ENCODE data around the gene BAZ2B. TPM values are rescaled to one million over a fixed set of nuclear protein-coding genes. Genes with fewer than 3 reads are reported as not detected.

Gene BAZ2B
- total RNA-seq, 2 experiments from 2014 or later: 3.7 to 11.8 TPM

GRCh38 chr2:159613091-159613490 lies 3.3 kb downstream of the BAZ2B start:
- no peak overlapping the region for H2AFZ ChIP-seq (ENCODE audit: low read length)
- ChIA-PET CTCF (ENCODE audit: unreplicated experiment) (no interaction called here), POLR2A (interaction anchor here (0.7 to 1.9 kb wide), 2 partner anchors 9 to 58 kb away, joined by 3 to 4 read pairs; no protein-coding TSS in a partner anchor)
- no peaks in the 10 kb centered on the region for H3K36me3 ChIP-seq (ENCODE audit: insufficient read depth, low read length)
- H3K27ac ChIP-seq (ENCODE audit: low read depth, low read length, poor library complexity, severe bottlenecking): no peak overlapping the region
- no peak overlapping the region for H3K4me3 ChIP-seq (ENCODE audit: low read depth, low read length, poor library complexity, severe bottlenecking)
- H3K9me2 ChIP-seq (ENCODE audit: insufficient read depth, low read length): no peaks in the 10 kb centered on the region
- intact Hi-C loops (cut with micrococcal nuclease; ENCODE audit: unreplicated experiment): no loop called here
- no peaks in the 10 kb centered on the region for H3K4me1 ChIP-seq (ENCODE audit: insufficient read depth, low read length, poor library complexity, severe bottlenecking)
- no peaks in the 10 kb centered on the region for H3K9me3 ChIP-seq (ENCODE audit: low read length)
- no peak for DNase-seq (ENCODE audit: low spot score)
- no peak overlapping the region for H3K4me2 ChIP-seq (ENCODE audit: low read length)
- no peaks in the 10 kb centered on the region for H3K79me2 ChIP-seq (ENCODE audit: insufficient read depth, low read depth, low read length)
- TF ChIP-seq, protein P1, sequence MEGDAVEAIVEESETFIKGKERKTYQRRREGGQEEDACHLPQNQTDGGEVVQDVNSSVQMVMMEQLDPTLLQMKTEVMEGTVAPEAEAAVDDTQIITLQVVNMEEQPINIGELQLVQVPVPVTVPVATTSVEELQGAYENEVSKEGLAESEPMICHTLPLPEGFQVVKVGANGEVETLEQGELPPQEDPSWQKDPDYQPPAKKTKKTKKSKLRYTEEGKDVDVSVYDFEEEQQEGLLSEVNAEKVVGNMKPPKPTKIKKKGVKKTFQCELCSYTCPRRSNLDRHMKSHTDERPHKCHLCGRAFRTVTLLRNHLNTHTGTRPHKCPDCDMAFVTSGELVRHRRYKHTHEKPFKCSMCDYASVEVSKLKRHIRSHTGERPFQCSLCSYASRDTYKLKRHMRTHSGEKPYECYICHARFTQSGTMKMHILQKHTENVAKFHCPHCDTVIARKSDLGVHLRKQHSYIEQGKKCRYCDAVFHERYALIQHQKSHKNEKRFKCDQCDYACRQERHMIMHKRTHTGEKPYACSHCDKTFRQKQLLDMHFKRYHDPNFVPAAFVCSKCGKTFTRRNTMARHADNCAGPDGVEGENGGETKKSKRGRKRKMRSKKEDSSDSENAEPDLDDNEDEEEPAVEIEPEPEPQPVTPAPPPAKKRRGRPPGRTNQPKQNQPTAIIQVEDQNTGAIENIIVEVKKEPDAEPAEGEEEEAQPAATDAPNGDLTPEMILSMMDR (conservative IDR thresholded peaks at IDR 0.05; ENCODE audit: low read length): no peak
- no peak for TF ChIP-seq EZH2phosphoT487 (IDR thresholded peaks at IDR 0.05; ENCODE audit: borderline replicate concordance, low read depth, low read length)
- BruUV-seq (replicated peaks): no TSS peak
- no peaks in the 10 kb centered on the region for H4K20me1 ChIP-seq (ENCODE audit: insufficient read depth, low read length)

- no peak overlapping the region for H2AFZ ChIP-seq (ENCODE audit: low read length)
- no peak overlapping the region for H3K4me2 ChIP-seq (ENCODE audit: low read length)
- ChIA-PET CTCF (ENCODE audit: unreplicated experiment) (no interaction called here), POLR2A (interaction anchor here (0.5 to 1.9 kb wide), 2 partner anchors 8 to 162 kb away, joined by 4 to 8 read pairs; no protein-coding TSS in a partner anchor)
- no peaks in the 10 kb centered on the region for H3K79me2 ChIP-seq (ENCODE audit: insufficient read depth, low read depth, low read length)
- H3K4me1 ChIP-seq (ENCODE audit: insufficient read depth, low read length, poor library complexity, severe bottlenecking): no peaks in the 10 kb centered on the region
- H3K27ac ChIP-seq (ENCODE audit: low read depth, low read length, poor library complexity, severe bottlenecking): no peak overlapping the region
- intact Hi-C loops (cut with micrococcal nuclease; ENCODE audit: unreplicated experiment): no loop called here
- BruUV-seq (replicated peaks): no TSS peak
- TF ChIP-seq EZH2phosphoT487 (IDR thresholded peaks at IDR 0.05; ENCODE audit: borderline replicate concordance, low read depth, low read length): no peak
- TF ChIP-seq, protein P1 (conservative IDR thresholded peaks at IDR 0.05; ENCODE audit: low read length): no peak
- H4K20me1 ChIP-seq (ENCODE audit: insufficient read depth, low read length): no peaks in the 10 kb centered on the region
- H3K9me2 ChIP-seq (ENCODE audit: insufficient read depth, low read length): no peaks in the 10 kb centered on the region
- H3K4me3 ChIP-seq (ENCODE audit: low read depth, low read length, poor library complexity, severe bottlenecking): no peak overlapping the region
- no peak for DNase-seq (ENCODE audit: low spot score)
- H3K36me3 ChIP-seq (ENCODE audit: insufficient read depth, low read length): no peaks in the 10 kb centered on the region
- no peaks in the 10 kb centered on the region for H3K9me3 ChIP-seq (ENCODE audit: low read length)
Observed at GRCh38 chr2:159612255-159612901, 4.0 kb downstream of the BAZ2B start.

DNA sequence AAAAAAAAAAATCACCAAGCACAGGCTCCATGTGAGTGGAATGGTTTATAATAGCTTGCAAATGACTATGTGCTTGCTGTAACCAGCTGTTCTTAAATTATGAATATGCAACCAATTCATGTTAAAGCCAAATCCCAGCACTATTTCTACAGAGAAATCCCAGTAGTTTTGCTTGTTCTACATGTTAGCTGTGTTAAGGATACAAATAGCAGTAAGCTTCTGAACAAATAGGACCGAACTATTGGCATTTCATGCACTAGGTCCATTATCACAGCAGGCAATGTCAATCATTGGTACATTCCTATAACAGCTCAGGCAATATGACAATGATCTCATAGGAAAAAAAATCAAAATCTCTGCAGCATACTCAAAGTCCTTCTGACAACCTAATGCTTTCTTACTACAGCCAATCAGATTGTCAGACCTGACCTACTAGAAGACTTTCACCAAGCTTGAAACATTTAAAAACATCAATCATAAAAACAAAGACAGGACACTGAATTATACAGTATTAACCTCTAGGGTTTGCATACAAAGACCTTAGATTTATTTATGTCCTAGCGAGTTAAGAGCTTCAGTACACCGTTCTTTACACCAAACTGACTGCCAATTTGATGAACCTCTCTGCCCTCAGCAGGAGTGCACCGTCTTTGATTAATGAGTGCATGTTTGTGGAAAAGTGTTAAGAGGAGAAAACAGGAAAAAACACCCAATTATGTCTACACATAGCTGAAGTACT lies 6.4 kb downstream of the BAZ2B start:
- ChIA-PET CTCF (ENCODE audit: unreplicated experiment) (no interaction called here), POLR2A (interaction anchor here (0.5 to 1.4 kb wide), 4 partner anchors 10 to 533 kb away, joined by 4 to 5 read pairs (median 4); no protein-coding TSS in a partner anchor)
- Histone ChIP-seq H3K4me3 (ENCODE audit: low read depth, low read length, poor library complexity, severe bottlenecking) (no peak overlapping the region), H2AFZ (ENCODE audit: low read length) (no peak overlapping the region), H3K9me3 (ENCODE audit: low read length) (no peaks in the 10 kb centered on the region), H3K4me2 (ENCODE audit: low read length) (no peak overlapping the region), H3K36me3 (ENCODE audit: insufficient read depth, low read length) (no peaks in the 10 kb centered on the region), H3K4me1 (ENCODE audit: insufficient read depth, low read length, poor library complexity, severe bottlenecking) (no peaks in the 10 kb centered on the region), H3K27ac (ENCODE audit: low read depth, low read length, poor library complexity, severe bottlenecking) (no peak overlapping the region), H4K20me1 (ENCODE audit: insufficient read depth, low read length) (no peaks in the 10 kb centered on the region), H3K9me2 (ENCODE audit: insufficient read depth, low read length) (no peaks in the 10 kb centered on the region), H3K79me2 (ENCODE audit: insufficient read depth, low read depth, low read length) (no peaks in the 10 kb centered on the region)
- TF ChIP-seq, protein P1 (conservative IDR thresholded peaks at IDR 0.05; ENCODE audit: low read length): no peak
- no peak for TF ChIP-seq EZH2phosphoT487 (IDR thresholded peaks at IDR 0.05; ENCODE audit: borderline replicate concordance, low read depth, low read length)
- intact Hi-C loops (cut with micrococcal nuclease; ENCODE audit: unreplicated experiment): no loop called here
- BruUV-seq (replicated peaks): no TSS peak
- no peak for DNase-seq (ENCODE audit: low spot score)
